Suprapubic skin (tissue), 4 donors: ENCODE measurements around the gene MYOM1.

ENCODE experiments used
- CTCF ChIP-seq, 2 donors: fragments of 200-600 bp in 1 of 2; fragments of 450-650 bp in 1 of 2; sonication (generic) in 1 of 2; IDR thresholded peaks; one replicate each; pipeline ENCODE4 v1.5.1; 2016 to 2019; ENCODE audit warnings: antibody characterized with exemption in 2 of 2, mild to moderate bottlenecking in 1 of 2, moderate library complexity in 1 of 2
- EP300 ChIP-seq: sonication (generic); formaldehyde crosslinking; IDR thresholded peaks from one replicate; pipeline ENCODE4 v1.6.1; 2017; ENCODE audit warnings: antibody characterized with exemption
- POLR2A ChIP-seq, 2 donors: fragments of 450-650 bp; IDR thresholded peaks; one replicate each; pipeline ENCODE4 v1.6.1; 2017; ENCODE audit warnings: antibody characterized with exemption in 2 of 2, mild to moderate bottlenecking in 2 of 2, moderate library complexity in 2 of 2
- POLR2AphosphoS5 ChIP-seq, 3 donors: sonication (generic); formaldehyde crosslinking; IDR thresholded peaks; one replicate each; pipeline ENCODE4 v1.6.1; 2017; ENCODE audit warnings: antibody characterized with exemption in 3 of 3

DNA sequence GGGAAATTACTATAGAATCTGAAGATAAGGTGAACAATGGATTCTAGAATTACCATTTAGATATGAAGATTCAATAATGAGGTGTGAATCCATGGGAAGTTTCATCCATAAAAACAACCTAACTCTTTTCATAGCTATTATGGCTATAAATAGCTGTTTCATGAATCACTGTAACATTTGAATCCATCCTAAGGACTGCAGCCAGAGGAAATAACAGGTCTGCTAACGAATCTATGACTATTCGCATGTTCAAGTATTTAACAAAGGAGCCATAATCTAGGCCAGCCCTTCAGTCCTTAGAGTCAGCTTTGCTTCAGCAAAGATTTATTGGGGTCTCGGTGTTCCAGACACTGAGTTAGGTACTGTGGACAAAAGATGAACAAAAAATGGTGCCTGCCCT lies 87.1 kb downstream of the MYOM1 start:
- TF ChIP-seq POLR2AphosphoS5 (IDR thresholded peaks at IDR 0.05) = no peak
- TF ChIP-seq POLR2A (IDR thresholded peaks at IDR 0.05) = no peak
- no peak for TF ChIP-seq EP300
- no peak for TF ChIP-seq CTCF (IDR thresholded peaks at IDR 0.05)
